Suprapubic skin (tissue), 4 donors: Measurements from ENCODE around the gene PLEKHA1. TPM values are rescaled to one million over a fixed set of nuclear protein-coding genes. Genes with fewer than 3 reads are reported as not detected.

Experiments
- DNase-seq, 2 donors: peaks; one replicate each; pipeline ENCODE4 v3.0.0-alpha.2; 2019; ENCODE audit warnings: low spot score in 2 of 2
- H3K27ac ChIP-seq: fragments of 200-600 bp; sonication (generic); one replicate; pipeline ENCODE4 v1.5.1; 2019
- H3K27me3 ChIP-seq: fragments of 200-600 bp; sonication (generic); one replicate; pipeline ENCODE4 v1.5.1; 2019
- H3K36me3 ChIP-seq: fragments of 200-600 bp; sonication (generic); one replicate; pipeline ENCODE4 v1.5.1; 2019
- H3K4me1 ChIP-seq: fragments of 200-600 bp; sonication (generic); one replicate; pipeline ENCODE4 v1.5.1; 2019
- H3K4me3 ChIP-seq: fragments of 200-600 bp; sonication (generic); one replicate; pipeline ENCODE4 v1.5.1; 2019; ENCODE audit warnings: mild to moderate bottlenecking
- H3K9me3 ChIP-seq: fragments of 200-600 bp; sonication (generic); one replicate; pipeline ENCODE4 v1.5.1; 2019
- EP300 ChIP-seq: sonication (generic); formaldehyde crosslinking; IDR thresholded peaks from one replicate; pipeline ENCODE4 v1.6.1; 2017; ENCODE audit warnings: antibody characterized with exemption
- POLR2A ChIP-seq, 2 donors: fragments of 450-650 bp; IDR thresholded peaks; one replicate each; pipeline ENCODE4 v1.6.1; 2017; ENCODE audit warnings: antibody characterized with exemption in 2 of 2, mild to moderate bottlenecking in 2 of 2, moderate library complexity in 2 of 2
- POLR2AphosphoS5 ChIP-seq, 3 donors: sonication (generic); formaldehyde crosslinking; IDR thresholded peaks; one replicate each; pipeline ENCODE4 v1.6.1; 2017; ENCODE audit warnings: antibody characterized with exemption in 3 of 3
- WGBS: methylation state at CpG from one replicate; pipeline ENCODE4 v1.1.5; 2018; 5-methylcytosine and 5-hydroxymethylcytosine counted together
- total RNA-seq, 4 donors: library from RNA; depleted of rRNA; stranded (reverse); fragments of >200 nt; gene quantifications; one replicate each; pipeline ENCODE4 v1.1.0, GENCODE V29; 2016
- TF ChIP-seq, protein P1 (sequence below), 2 donors: fragments of 200-600 bp in 1 of 2; fragments of 450-650 bp in 1 of 2; sonication (generic) in 1 of 2; IDR thresholded peaks; one replicate each; pipeline ENCODE4 v1.5.1; 2016 to 2019; ENCODE audit warnings: antibody characterized with exemption in 2 of 2, mild to moderate bottlenecking in 1 of 2, moderate library complexity in 1 of 2

Gene PLEKHA1
- total RNA-seq, 4 donors from 2014 or later = 68.2 to 91.6 (median 78.8) TPM

DNA sequence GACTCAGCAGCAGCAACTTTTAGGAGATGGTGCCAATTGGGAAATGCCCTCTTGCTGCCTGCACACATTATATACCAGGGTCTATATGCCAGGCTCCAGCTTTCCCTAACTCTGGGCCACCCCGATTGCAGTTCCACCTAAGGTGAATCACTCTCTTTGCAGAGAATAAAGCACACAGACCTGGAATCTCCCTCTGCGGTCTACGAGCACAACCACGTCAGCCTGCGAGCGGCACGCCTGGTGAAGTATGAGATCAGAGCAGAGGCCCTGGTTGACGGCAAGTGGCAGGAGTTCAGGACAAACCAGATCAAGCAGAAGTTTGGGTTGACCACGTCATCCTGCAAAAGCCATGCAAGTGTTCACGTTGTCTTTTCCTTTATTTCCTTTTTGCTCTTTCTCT lies 38.2 kb upstream of the PLEKHA1 start:
- DNase-seq = no peak
- Histone ChIP-seq H3K36me3 (no peaks in the 10 kb centered on the region), H3K4me3 (no peak overlapping the region), H3K4me1 (peaks cover 38% of the 10 kb centered on the region), H3K27me3 (no peaks in the 10 kb centered on the region), H3K9me3 (no peaks in the 10 kb centered on the region), H3K27ac (no peak overlapping the region)
- TF ChIP-seq, protein P1, sequence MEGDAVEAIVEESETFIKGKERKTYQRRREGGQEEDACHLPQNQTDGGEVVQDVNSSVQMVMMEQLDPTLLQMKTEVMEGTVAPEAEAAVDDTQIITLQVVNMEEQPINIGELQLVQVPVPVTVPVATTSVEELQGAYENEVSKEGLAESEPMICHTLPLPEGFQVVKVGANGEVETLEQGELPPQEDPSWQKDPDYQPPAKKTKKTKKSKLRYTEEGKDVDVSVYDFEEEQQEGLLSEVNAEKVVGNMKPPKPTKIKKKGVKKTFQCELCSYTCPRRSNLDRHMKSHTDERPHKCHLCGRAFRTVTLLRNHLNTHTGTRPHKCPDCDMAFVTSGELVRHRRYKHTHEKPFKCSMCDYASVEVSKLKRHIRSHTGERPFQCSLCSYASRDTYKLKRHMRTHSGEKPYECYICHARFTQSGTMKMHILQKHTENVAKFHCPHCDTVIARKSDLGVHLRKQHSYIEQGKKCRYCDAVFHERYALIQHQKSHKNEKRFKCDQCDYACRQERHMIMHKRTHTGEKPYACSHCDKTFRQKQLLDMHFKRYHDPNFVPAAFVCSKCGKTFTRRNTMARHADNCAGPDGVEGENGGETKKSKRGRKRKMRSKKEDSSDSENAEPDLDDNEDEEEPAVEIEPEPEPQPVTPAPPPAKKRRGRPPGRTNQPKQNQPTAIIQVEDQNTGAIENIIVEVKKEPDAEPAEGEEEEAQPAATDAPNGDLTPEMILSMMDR (IDR thresholded peaks at IDR 0.05) = no peak
- no peak for TF ChIP-seq EP300
- no peak for TF ChIP-seq POLR2AphosphoS5 (IDR thresholded peaks at IDR 0.05)
- no peak for TF ChIP-seq POLR2A (IDR thresholded peaks at IDR 0.05)
- 82% methylated on average over 10 of the region's 10 CpGs for WGBS

DNA sequence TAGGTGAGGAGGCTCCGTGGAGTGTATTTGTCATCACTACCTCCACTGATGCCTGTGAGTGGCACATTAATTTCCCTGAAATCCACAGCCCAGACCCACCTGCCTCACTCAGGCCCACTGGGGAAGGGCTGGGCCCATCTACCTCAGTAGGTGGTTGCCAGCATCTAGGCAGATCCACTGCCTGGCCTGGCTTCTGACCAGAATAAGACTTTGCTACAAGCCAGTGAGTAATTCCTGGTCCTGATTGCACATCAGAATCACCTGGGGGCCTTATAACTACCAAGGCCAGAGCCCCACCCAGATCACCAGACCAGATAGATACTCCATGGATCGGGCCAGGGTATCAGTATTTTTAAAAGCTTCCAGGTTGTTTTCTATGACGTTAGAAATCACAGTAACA lies 37.5 kb upstream of the PLEKHA1 start:
- DNase-seq = no peak
- 67% methylated on average over 3 of the region's 3 CpGs for WGBS
- Histone ChIP-seq H3K27me3 (no peaks in the 10 kb centered on the region), H3K36me3 (no peaks in the 10 kb centered on the region), H3K27ac (no peak overlapping the region), H3K4me1 (peaks cover 42% of the 10 kb centered on the region), H3K9me3 (no peaks in the 10 kb centered on the region), H3K4me3 (no peak overlapping the region)
- TF ChIP-seq, protein P1 (IDR thresholded peaks at IDR 0.05) = no peak
- TF ChIP-seq POLR2AphosphoS5 (IDR thresholded peaks at IDR 0.05) (no peak), POLR2A (IDR thresholded peaks at IDR 0.05) (no peak)

DNA sequence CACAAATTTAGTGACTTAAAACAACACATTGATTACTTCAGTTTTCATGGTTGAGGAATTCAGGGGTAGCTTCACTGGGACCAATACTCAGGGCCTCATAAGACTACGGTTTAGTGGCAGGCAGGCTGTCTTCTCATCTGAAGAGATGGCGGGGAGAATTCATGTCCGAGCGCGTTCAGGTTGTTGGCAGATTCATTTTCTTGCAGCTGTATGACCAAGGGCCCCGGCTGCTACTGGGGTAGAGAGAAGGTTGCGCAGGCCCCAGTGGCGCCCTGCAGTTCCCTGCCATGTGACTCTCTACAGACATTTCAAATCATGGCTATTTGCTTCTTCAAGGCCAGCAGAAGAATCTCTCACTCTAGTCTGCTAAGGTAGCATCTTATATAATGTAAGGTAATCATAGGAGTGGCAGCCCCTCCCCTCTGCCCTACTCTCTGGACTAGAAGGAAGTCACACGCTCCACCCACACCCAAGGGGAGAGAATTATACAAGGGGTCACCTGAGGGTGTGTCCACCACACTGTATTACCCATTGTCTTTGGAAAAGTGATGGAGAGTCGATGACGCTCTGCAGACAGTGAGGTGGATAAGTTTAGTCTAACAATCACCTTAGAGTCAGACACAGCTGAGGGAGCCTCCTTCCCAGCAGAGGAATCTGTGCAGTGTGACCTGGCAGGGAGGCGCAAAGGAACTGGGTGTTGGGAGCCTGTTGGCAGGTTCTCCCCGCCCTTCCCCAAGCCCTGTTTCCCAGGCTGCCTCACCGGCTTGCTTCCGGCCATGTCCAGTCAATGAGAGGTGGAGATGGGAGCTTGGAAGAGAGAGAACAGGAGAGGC lies 35.7 kb upstream of the PLEKHA1 start:
- Histone ChIP-seq H3K9me3 (no peaks in the 10 kb centered on the region), H3K4me1 (peaks cover 52% of the 10 kb centered on the region), H3K27ac (peak overlapping the region; percentile 52), H3K36me3 (no peaks in the 10 kb centered on the region), H3K27me3 (no peaks in the 10 kb centered on the region), H3K4me3 (no peak overlapping the region)
- DNase-seq = no peak
- TF ChIP-seq, protein P1 (IDR thresholded peaks at IDR 0.05) = no peak
- WGBS = 68% methylated on average over 15 of the region's 15 CpGs

DNA sequence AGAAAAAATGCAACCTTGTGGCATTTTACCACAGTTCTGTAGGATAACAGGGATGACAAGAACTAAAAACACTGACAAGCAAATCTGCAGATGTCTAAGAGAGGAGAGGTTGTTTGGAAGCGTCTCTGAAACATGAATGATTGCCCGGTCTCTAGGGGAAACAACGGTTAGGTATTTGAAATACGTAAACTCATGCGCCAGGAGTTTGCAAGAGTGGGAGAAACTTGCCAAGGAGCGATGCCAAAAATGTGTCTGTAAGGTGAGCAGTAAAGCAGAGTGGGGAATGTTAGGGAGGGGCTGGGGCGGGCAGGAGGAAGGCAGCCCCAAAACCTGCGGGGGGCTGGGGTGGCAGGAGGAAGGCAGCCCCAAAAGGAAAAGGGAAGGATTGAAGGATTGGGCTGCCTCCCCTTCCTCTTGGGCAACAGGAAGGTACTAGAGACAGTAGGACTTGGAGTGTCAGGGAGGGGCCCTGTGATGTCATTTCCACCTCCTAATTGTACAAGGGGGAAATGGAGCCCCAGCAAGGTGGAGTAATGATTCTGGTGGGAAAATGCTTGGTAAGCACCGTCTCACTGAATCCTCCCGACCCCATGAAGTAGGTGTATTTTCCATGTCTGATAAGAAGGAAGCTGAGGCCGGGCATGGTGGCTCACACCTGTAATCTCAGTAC lies 33.2 kb upstream of the PLEKHA1 start:
- Histone ChIP-seq H3K9me3 (no peaks in the 10 kb centered on the region), H3K36me3 (no peaks in the 10 kb centered on the region), H3K4me3 (no peak overlapping the region), H3K4me1 (peaks cover 53% of the 10 kb centered on the region), H3K27me3 (no peaks in the 10 kb centered on the region), H3K27ac (peak overlapping the region; percentile 2)
- no peak for DNase-seq
- 62% methylated on average over 11 of the region's 11 CpGs for WGBS
- TF ChIP-seq POLR2AphosphoS5 (IDR thresholded peaks at IDR 0.05) = no peak
- TF ChIP-seq, protein P1 (IDR thresholded peaks at IDR 0.05) = no peak
- peak; percentile 49 for TF ChIP-seq EP300
- no peak for TF ChIP-seq POLR2A (IDR thresholded peaks at IDR 0.05)
